GM20431 (cell line): ENCODE data around the gene KIF6.
"Not testable (repeated sequence)": the region's sequence is repeated elsewhere in the genome, so short reads cannot be mapped to it uniquely, and the experiment has no call there.

Source experiments
- in situ Hi-C: fragments of 300-500 bp; cut with MseI, MboI; formaldehyde crosslinking; loops from one replicate; pipeline ENCODE4 v1.15.0; 2020; ENCODE audit warnings: low sequenced_read_pairs; ENCODE audit not compliant: unreplicated experiment

KIF6 gene

DNA sequence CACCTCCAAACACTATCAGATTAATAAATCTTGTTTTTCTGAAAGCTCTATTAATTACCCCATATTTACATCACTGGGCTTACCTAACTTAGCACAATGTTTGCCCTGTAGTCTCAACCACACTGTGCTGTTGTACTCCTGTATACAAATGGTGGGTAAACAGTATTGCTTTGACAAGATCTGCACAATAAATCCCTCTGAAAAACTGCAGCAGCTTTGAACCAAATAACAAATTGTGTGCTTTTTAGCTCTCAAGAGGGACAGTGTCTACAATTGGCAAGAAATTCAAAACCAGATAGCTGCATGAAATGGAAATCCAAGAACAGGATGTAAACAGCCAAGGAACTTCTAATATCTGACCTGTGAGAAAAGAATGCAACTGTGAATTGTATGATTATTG is 10.4 kb downstream of the KIF6 start:
- in situ Hi-C loops = no loop called here

GRCh38 chr6:39707962-39708683 is 17.1 kb downstream of the KIF6 start:
- in situ Hi-C loops = no loop called here

DNA sequence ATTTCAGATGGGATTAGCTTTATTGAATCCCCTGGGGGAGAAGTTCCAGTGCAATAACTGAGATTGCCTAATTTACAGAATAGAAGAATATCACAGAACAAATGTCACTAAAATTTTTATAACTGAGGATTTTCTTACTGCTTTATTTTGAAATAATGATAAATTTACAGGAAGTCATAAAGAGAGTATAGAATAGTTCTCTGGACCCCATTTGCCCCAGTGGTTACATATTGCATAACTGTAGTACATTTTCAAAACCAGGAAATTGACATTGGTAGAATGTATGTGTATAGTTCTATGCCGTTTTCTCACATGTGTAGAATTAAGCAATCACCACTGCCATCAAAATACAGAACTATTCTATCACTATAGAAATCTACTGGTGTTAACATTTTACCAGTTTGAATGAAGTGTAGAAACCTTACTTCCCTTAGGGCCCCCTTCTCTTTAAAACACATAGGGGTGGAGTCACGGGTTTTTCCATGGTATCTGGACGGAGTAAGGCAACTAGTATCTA is 18.3 kb downstream of the KIF6 start:
- in situ Hi-C loops = no loop called here

DNA sequence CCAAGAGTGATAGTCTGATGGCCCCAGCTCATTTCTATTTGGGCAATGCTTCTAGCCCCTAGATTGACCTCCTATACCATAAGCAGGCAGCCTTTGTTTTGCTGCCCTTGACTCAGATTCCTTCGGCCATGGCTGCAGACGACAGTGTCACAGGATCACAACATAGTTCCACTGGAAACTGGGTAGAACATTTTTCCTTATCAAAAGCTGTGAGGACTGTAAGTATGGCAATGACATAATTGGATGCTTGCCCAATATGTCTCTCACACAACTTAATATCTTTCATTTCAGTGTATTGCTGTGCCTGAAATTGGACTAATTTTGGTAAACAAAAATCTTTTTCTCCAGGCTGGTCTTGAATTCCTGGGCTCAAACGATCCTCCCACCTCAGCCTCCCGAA is 22.9 kb downstream of the KIF6 start:
- in situ Hi-C loops = no loop called here

- in situ Hi-C loops = no loop called here
Observed at GRCh38 chr6:39700362-39700761, 24.8 kb downstream of the KIF6 start.

DNA sequence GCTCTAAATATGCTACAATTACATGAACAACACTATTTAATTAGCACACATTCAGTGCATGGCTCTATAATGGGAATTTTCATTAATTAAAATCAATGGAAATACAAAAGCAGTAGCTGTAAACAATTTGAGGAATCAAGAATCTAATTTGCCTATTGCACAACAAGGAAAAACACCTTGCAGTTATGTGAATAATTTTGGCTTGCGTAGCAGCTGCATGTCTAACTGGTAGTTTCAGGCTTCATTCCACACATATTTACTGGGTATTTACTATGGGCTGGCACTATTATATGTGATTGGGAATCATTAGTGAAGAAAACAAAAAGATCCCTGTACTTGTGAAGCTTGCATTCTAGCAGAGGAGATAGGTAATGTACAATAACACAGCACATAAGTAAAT is 26.4 kb downstream of the KIF6 start:
- in situ Hi-C loops = no loop called here

GRCh38 chr6:39696986-39697788 is 28.0 kb downstream of the KIF6 start:
- in situ Hi-C loops = no loop called here

- in situ Hi-C loops = no loop called here
Observed at GRCh38 chr6:39695447-39695846, 29.8 kb downstream of the KIF6 start.

DNA sequence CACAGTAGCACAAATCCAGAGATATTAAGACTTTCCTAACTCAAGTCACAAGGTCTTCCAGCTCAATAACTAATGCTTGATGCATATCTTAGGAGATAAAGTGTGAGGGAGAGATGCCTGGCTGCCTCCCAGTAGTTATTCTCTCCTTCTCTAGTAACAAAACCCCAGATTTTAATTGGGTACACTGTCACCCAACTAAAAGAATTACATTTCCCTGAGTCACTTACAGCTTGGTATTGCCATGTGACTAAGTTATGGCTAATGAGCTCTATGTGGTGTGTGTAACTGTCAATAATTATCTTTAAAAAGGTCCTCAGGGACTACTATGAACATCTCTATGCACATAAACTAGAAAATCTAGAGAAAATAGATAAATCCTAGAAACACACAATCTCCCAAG is 32.0 kb downstream of the KIF6 start:
- in situ Hi-C loops = no loop called here

GRCh38 chr6:39688494-39688893 is 36.7 kb downstream of the KIF6 start:
- in situ Hi-C loops = no loop called here

DNA sequence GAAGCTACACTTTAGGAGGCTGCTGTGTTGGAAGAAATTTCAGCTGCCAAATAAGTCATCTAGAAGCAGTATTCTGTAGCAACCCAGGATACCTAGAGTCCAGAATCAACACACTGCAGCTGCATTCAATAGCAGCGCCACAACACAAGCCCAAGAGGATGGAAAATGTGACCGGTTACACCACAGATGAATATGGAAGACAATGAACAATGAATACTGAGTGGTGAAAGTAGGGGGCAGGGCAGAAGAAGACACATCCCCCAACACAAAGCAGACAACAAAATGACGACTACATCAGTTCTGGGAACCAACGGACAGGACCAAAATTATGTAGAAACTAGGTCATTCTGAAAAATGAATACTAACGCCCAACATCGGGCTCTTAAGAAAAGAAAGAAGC is 38.2 kb downstream of the KIF6 start:
- in situ Hi-C loops = no loop called here

- in situ Hi-C loops = no loop called here
Observed at GRCh38 chr6:39685938-39686337, 39.3 kb downstream of the KIF6 start.

DNA sequence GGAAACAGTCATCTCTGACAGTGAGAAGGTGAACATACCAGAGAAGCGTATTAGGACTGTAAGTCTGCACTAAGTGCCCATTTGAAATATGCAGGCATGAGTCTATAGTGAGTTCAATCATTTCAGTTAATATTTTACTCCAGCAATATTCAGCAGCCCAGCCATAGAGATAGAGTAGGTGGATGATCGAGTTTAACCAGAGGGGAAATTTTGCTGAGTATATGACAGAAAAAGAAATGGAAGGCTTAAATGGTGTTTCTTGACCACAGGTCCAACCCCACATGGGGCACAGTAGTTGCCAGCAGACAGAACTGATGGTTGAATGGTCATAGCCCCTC is 39.8 kb downstream of the KIF6 start:
- in situ Hi-C loops = no loop called here

- in situ Hi-C loops = no loop called here
Observed at GRCh38 chr6:39684790-39685488, 40.3 kb downstream of the KIF6 start.

GRCh38 chr6:39681674-39682121 is 43.5 kb downstream of the KIF6 start:
- in situ Hi-C loops = no loop called here

DNA sequence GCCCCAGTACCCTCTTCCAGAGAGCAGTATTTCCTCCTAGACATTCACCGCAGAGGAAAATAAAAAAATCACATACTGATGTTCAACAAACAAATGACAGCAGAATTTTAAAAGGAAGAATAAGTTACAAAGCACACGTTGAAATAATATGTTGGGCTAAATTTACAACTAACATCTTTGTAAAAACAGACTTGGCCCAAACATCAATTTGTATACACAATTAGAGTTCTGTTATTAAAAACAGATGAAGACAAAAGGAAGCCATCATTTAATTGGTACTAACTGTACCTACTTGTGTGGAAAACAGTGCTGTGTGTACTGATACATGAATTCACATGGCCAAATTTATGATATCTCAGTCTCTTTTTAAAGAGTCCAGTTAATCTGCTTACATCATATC is 46.3 kb downstream of the KIF6 start:
- in situ Hi-C loops = no loop called here

DNA sequence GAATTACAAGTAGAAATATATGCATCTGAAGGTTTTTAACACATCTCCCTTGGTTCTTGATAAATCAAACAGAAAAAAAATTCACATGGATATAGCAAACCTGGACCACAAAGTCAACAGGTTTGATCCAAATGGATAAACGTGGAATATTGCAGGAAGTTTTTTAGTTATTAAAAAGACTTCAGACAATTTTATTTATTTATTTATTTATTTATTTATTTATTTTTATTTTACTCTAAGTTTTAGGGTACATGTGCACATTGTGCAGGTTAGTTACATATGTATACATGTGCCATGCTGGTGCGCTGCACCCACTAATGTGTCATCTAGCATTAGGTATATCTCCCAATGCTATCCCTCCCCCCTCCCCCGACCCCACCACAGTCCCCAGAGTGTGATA is 47.9 kb downstream of the KIF6 start:
- in situ Hi-C loops = not testable (repeated sequence)

GRCh38 chr6:39670519-39670918 is 54.7 kb downstream of the KIF6 start:
- in situ Hi-C loops = no loop called here

DNA sequence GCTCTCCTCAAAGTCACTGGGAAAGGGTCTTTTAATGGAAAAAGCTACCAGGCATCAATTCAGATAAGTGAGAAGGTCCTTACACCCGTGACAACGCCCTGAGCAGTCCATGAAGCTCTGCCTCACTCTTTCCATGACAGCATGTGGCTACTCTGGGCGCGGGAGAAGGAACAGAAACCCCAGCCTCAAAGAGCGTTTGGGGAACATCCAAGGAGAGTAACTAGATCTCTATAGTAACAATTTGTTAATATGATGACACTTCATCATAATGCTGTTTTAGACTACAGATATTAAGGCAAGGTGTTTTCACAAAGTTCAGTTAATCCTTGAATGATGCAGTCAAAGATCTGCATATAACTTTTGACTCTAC is 55.2 kb downstream of the KIF6 start:
- in situ Hi-C loops = no loop called here

DNA sequence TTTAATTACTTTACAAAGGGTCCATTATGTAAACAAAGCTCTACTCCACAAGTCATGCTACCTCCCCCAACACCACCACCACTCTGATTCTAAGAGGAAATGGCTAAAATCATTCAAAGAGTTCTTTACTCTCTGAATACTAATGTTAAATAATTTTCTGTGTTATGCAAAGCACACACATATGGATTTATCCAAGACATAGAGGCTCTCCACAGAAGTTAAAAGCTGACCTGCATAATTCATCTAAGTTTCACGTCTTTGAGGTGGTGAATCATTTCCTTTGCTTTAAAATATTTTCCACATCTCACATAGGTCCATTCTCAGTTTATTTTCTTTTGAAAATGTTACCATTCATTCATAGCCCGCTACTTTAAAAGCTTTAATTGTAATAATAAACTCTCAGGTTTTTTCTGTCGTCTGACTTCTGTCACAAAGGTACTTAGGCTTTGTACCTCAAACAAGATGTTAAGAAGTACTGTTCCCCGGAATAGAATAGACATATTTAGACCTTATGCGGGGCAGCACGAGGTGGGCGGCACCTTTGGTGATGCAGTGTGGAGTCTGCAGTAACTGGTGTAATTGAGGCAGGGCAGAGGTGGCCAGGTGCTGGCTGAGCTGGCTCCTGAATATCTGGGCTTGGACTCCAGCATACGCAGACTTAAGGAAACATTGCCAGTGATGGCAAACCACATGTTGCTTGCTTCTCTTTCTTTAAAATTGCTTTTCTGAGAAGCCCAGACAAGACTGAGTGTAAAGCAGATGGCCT is 55.8 kb downstream of the KIF6 start:
- in situ Hi-C loops = no loop called here
